ENCODE measurements around the gene CX3CL1. TPM values are rescaled to one million over a fixed set of nuclear protein-coding genes. Genes with fewer than 3 reads are reported as not detected.

Gene CX3CL1
- total RNA-seq, 2 experiments from 2014 or later, result not detected

- no peaks in the 10 kb centered on the region for H3K27me3 Mint-ChIP-seq
- no peaks in the 10 kb centered on the region for H3K9me3 Mint-ChIP-seq
- ChIA-PET CTCF (interaction anchor here (0.8 to 2.1 kb wide), 4 partner anchors 12 to 104 kb away, joined by 3 to 8 read pairs (median 4); no protein-coding TSS in a partner anchor), POLR2A (no interaction called here)
- no peak within 1 kb of the TSS for H3K27ac Mint-ChIP-seq
- no peaks in the 10 kb centered on the region for H3K36me3 Mint-ChIP-seq
- no peak for DNase-seq
- intact Hi-C loops (cut with micrococcal nuclease), result no loop called here
- peaks cover 3% of the 10 kb centered on the region for H3K4me1 Mint-ChIP-seq (ENCODE audit: low read depth)
- H3K4me3 Mint-ChIP-seq, result no peak within 1 kb of the TSS
Observed at GRCh38 chr16:57403965-57404817, 31.9 kb downstream of the CX3CL1 start, which contains the start of gene CCL17. CCL17 (plus strand) TSS chr16:57404767; CDS start chr16:57413933, 9,166 bp downstream.

DNA sequence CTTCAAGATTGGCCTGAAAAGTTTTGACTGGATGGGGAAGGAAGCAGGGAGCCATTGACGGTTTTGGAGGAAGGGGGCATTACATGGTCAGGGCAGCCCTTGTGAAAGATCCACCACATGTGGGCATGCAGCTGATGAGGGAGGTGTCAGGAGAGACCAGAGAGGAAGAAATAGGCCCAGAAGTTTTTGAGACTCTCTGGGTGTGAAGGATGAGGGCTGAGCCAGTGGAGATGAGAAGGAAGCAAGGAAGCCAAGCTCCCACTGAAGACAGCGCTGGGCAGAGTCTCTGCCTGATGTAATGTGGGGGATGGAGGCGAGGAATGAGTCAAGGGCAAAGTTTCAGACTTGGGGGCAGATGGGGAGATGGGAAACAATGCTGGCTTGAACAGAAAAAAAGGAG is 32.8 kb downstream of the CX3CL1 start:
- H3K9me3 Mint-ChIP-seq, result no peaks in the 10 kb centered on the region
- ChIA-PET CTCF (interaction anchor here (1.3 to 2.1 kb wide), 3 partner anchors 11 to 14 kb away, joined by 4 to 8 read pairs (median 4); no protein-coding TSS in a partner anchor), POLR2A (no interaction called here)
- intact Hi-C loops (cut with micrococcal nuclease), result no loop called here
- no peaks in the 10 kb centered on the region for H3K36me3 Mint-ChIP-seq
- H3K4me1 Mint-ChIP-seq (ENCODE audit: low read depth), result peaks cover 3% of the 10 kb centered on the region
- H3K4me3 Mint-ChIP-seq, result no peak overlapping the region
- H3K27ac Mint-ChIP-seq, result no peak overlapping the region
- no peak for DNase-seq
- H3K27me3 Mint-ChIP-seq, result no peaks in the 10 kb centered on the region

GRCh38 chr16:57406881-57407280 is 34.6 kb downstream of the CX3CL1 start:
- ChIA-PET POLR2A (no interaction called here), CTCF (no interaction called here)
- no peak overlapping the region for H3K4me3 Mint-ChIP-seq
- no peak overlapping the region for H3K27ac Mint-ChIP-seq
- intact Hi-C loops (cut with micrococcal nuclease), result no loop called here
- no peaks in the 10 kb centered on the region for H3K9me3 Mint-ChIP-seq
- DNase-seq, result no peak
- peaks cover 3% of the 10 kb centered on the region for H3K4me1 Mint-ChIP-seq (ENCODE audit: low read depth)
- no peaks in the 10 kb centered on the region for H3K36me3 Mint-ChIP-seq
- H3K27me3 Mint-ChIP-seq, result no peaks in the 10 kb centered on the region

- H3K4me1 Mint-ChIP-seq (ENCODE audit: low read depth), result peaks cover 3% of the 10 kb centered on the region
- ChIA-PET CTCF (no interaction called here), POLR2A (no interaction called here)
- no peak overlapping the region for H3K27ac Mint-ChIP-seq
- DNase-seq, result no peak
- no peaks in the 10 kb centered on the region for H3K36me3 Mint-ChIP-seq
- H3K27me3 Mint-ChIP-seq, result no peaks in the 10 kb centered on the region
- H3K9me3 Mint-ChIP-seq, result no peaks in the 10 kb centered on the region
- intact Hi-C loops (cut with micrococcal nuclease), result no loop called here
- no peak overlapping the region for H3K4me3 Mint-ChIP-seq
Observed at GRCh38 chr16:57407521-57408353, 35.4 kb downstream of the CX3CL1 start.

GRCh38 chr16:57409065-57409464 is 36.8 kb downstream of the CX3CL1 start:
- no peaks in the 10 kb centered on the region for H3K27me3 Mint-ChIP-seq
- H3K9me3 Mint-ChIP-seq, result no peaks in the 10 kb centered on the region
- H3K4me3 Mint-ChIP-seq, result no peak overlapping the region
- POLR2A ChIA-PET, result no interaction called here
- CTCF ChIA-PET, result no interaction called here
- H3K27ac Mint-ChIP-seq, result no peak overlapping the region
- no peaks in the 10 kb centered on the region for H3K36me3 Mint-ChIP-seq
- H3K4me1 Mint-ChIP-seq (ENCODE audit: low read depth), result peaks cover 3% of the 10 kb centered on the region
- intact Hi-C loops (cut with micrococcal nuclease), result no loop called here
- no peak for DNase-seq

- Mint-ChIP-seq H3K4me1 (ENCODE audit: low read depth) (peaks cover 2% of the 10 kb centered on the region), H3K27ac (no peak overlapping the region), H3K4me3 (no peak overlapping the region), H3K36me3 (no peaks in the 10 kb centered on the region), H3K9me3 (no peaks in the 10 kb centered on the region), H3K27me3 (no peaks in the 10 kb centered on the region)
- intact Hi-C loops (cut with micrococcal nuclease), result no loop called here
- CTCF ChIA-PET, result interaction anchor here (0.7 kb wide), 1 partner anchor 10 kb away, joined by 3 read pairs; no protein-coding TSS in a partner anchor
- POLR2A ChIA-PET, result no interaction called here
- no peak for DNase-seq
Observed at GRCh38 chr16:57409870-57410587, 37.7 kb downstream of the CX3CL1 start.

GRCh38 chr16:57411362-57411976 is 39.2 kb downstream of the CX3CL1 start:
- no peak overlapping the region for H3K4me3 Mint-ChIP-seq
- H3K27me3 Mint-ChIP-seq, result no peaks in the 10 kb centered on the region
- DNase-seq, result no peak
- H3K36me3 Mint-ChIP-seq, result no peaks in the 10 kb centered on the region
- no peaks in the 10 kb centered on the region for H3K4me1 Mint-ChIP-seq (ENCODE audit: low read depth)
- H3K27ac Mint-ChIP-seq, result no peak overlapping the region
- ChIA-PET POLR2A (no interaction called here), CTCF (interaction anchor here (4.1 kb wide), 1 partner anchor 111 kb away, joined by 19 read pairs; no protein-coding TSS in a partner anchor)
- no peaks in the 10 kb centered on the region for H3K9me3 Mint-ChIP-seq
- intact Hi-C loops (cut with micrococcal nuclease), result no loop called here

GRCh38 chr16:57412584-57412983 is 40.3 kb downstream of the CX3CL1 start:
- Mint-ChIP-seq H3K4me1 (ENCODE audit: low read depth) (peaks cover 8% of the 10 kb centered on the region), H3K36me3 (no peaks in the 10 kb centered on the region), H3K4me3 (no peak overlapping the region), H3K27me3 (no peaks in the 10 kb centered on the region), H3K27ac (no peak overlapping the region), H3K9me3 (no peaks in the 10 kb centered on the region)
- intact Hi-C loops (cut with micrococcal nuclease), result no loop called here
- no peak for DNase-seq
- ChIA-PET CTCF (interaction anchor here (0.9 to 4.1 kb wide), 3 partner anchors 107 to 113 kb away, joined by 3 to 19 read pairs (median 6); no protein-coding TSS in a partner anchor), POLR2A (no interaction called here)

- H3K9me3 Mint-ChIP-seq, result no peaks in the 10 kb centered on the region
- H3K27ac Mint-ChIP-seq, result no peak overlapping the region
- H3K27me3 Mint-ChIP-seq, result no peaks in the 10 kb centered on the region
- H3K4me3 Mint-ChIP-seq, result no peak overlapping the region
- DNase-seq, result no peak
- H3K36me3 Mint-ChIP-seq, result no peaks in the 10 kb centered on the region
- peaks cover 10% of the 10 kb centered on the region for H3K4me1 Mint-ChIP-seq (ENCODE audit: low read depth)
- CTCF ChIA-PET, result interaction anchor here (0.9 to 4.1 kb wide), 3 partner anchors 107 to 113 kb away, joined by 3 to 19 read pairs (median 6); no protein-coding TSS in a partner anchor
- POLR2A ChIA-PET, result no interaction called here
- intact Hi-C loops (cut with micrococcal nuclease), result no loop called here
Observed at GRCh38 chr16:57413301-57413730, 41.0 kb downstream of the CX3CL1 start.

- intact Hi-C loops (cut with micrococcal nuclease), result no loop called here
- Mint-ChIP-seq H3K27ac (no peak overlapping the region), H3K9me3 (no peaks in the 10 kb centered on the region), H3K4me1 (ENCODE audit: low read depth) (peaks cover 10% of the 10 kb centered on the region), H3K36me3 (no peaks in the 10 kb centered on the region), H3K27me3 (no peaks in the 10 kb centered on the region), H3K4me3 (no peak overlapping the region)
- POLR2A ChIA-PET, result no interaction called here
- CTCF ChIA-PET, result interaction anchor here (1.6 to 4.1 kb wide), 2 partner anchors 111 to 114 kb away, joined by 6 to 19 read pairs; no protein-coding TSS in a partner anchor
- DNase-seq, result no peak
Observed at GRCh38 chr16:57413733-57414132, 41.4 kb downstream of the CX3CL1 start.

DNA sequence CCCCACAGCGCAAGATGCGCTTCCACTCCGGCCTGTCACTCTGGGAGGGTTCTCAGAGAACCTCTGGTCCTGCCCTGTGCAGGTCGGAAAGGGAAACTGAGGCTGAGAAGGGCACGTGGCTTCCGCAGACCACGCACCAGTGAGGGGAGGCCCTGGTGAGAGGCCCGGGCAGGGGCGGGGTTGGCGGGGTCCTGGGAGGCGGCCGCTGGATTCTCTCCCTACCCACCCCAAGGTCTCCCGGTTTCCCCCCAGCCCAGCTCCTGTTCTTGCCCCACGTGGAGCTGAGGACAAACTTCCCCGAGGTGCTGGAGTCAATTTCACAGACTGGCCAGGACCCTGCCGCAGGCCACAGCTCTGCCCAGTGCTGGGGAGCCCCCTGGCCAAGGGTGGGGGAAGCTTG is 43.8 kb downstream of the CX3CL1 start:
- H3K27ac Mint-ChIP-seq, result no peak overlapping the region
- no peaks in the 10 kb centered on the region for H3K36me3 Mint-ChIP-seq
- H3K9me3 Mint-ChIP-seq, result no peaks in the 10 kb centered on the region
- no peak overlapping the region for H3K4me3 Mint-ChIP-seq
- no peak for DNase-seq
- H3K4me1 Mint-ChIP-seq (ENCODE audit: low read depth), result peaks cover 13% of the 10 kb centered on the region
- intact Hi-C loops (cut with micrococcal nuclease), result loop anchor here (5.0 kb wide), 2 partner anchors 231 to 334 kb away; no protein-coding TSS in a partner anchor
- ChIA-PET POLR2A (interaction anchor here (0.7 kb wide), 1 partner anchor 99 kb away, joined by 3 read pairs; no protein-coding TSS in a partner anchor), CTCF (interaction anchor here (0.8 to 6.6 kb wide), 17 partner anchors 10 to 319 kb away, joined by 3 to 210 read pairs (median 8); partner anchors contain the start of genes CCL17, CIAPIN1 and COQ9)
- H3K27me3 Mint-ChIP-seq, result no peaks in the 10 kb centered on the region

Data from activated CD4-positive, alpha-beta memory T cell treated with anti-CD3 and anti-CD28 coated beads for 36 hours (primary cell).